GF-D8 (cell line): Measurements from ENCODE around the gene TAGLN3.
"Not testable (repeated sequence)": the region's sequence is repeated elsewhere in the genome, so short reads cannot be mapped to it uniquely, and the experiment has no call there.

Experiments
- DNase-seq: peaks from one replicate; lab custom pipeline; 2025; lab: John Stamatoyannopoulos, UW

The TAGLN3 gene

GRCh38 chr3:112010636-112011035 is 11.9 kb downstream of the TAGLN3 start:
- DNase-seq, result no peak

GRCh38 chr3:112011376-112011940 is 12.7 kb downstream of the TAGLN3 start:
- no peak for DNase-seq

GRCh38 chr3:112012205-112012992 is 13.7 kb downstream of the TAGLN3 start:
- no peak for DNase-seq

GRCh38 chr3:112013058-112013783 is 14.5 kb downstream of the TAGLN3 start:
- no peak for DNase-seq

- no peak for DNase-seq
These were observed 15.0 kb downstream of the TAGLN3 start for GRCh38 chr3:112013784-112014143.

GRCh38 chr3:112017091-112017490 is 18.4 kb downstream of the TAGLN3 start:
- DNase-seq, result no peak

GRCh38 chr3:112018712-112019111 is 20.0 kb downstream of the TAGLN3 start:
- no peak for DNase-seq

GRCh38 chr3:112019716-112020115 is 21.0 kb downstream of the TAGLN3 start:
- DNase-seq, result no peak

GRCh38 chr3:112020674-112021085 is 22.0 kb downstream of the TAGLN3 start:
- no peak for DNase-seq

- DNase-seq, result no peak
These were observed 28.4 kb downstream of the TAGLN3 start for GRCh38 chr3:112027142-112027541.

GRCh38 chr3:112027826-112028225 is 29.1 kb downstream of the TAGLN3 start:
- DNase-seq, result no peak

- no peak for DNase-seq
These were observed 32.2 kb downstream of the TAGLN3 start for GRCh38 chr3:112030901-112031300.

GRCh38 chr3:112032098-112032731 is 33.5 kb downstream of the TAGLN3 start:
- no peak for DNase-seq

GRCh38 chr3:112034436-112034835 is 35.7 kb downstream of the TAGLN3 start, which contains the start of gene TMPRSS7:
TSS of gene TMPRSS7 (plus strand) at chr3:112034736. CDS start at chr3:112034846, 110 bp downstream.
- DNase-seq, result no peak

GRCh38 chr3:112035241-112035640 is 36.5 kb downstream of the TAGLN3 start:
- DNase-seq, result no peak

GRCh38 chr3:112037194-112037593 is 38.5 kb downstream of the TAGLN3 start:
- not testable (repeated sequence) for DNase-seq

- DNase-seq, result no peak
These were observed 40.1 kb downstream of the TAGLN3 start for GRCh38 chr3:112038863-112039262.

GRCh38 chr3:112041321-112041720 is 42.6 kb downstream of the TAGLN3 start:
- DNase-seq, result no peak

GRCh38 chr3:112042842-112043280 is 44.1 kb downstream of the TAGLN3 start:
- DNase-seq, result no peak

GRCh38 chr3:112043621-112044201 is 45.0 kb downstream of the TAGLN3 start:
- peak; percentile 8 for DNase-seq

GRCh38 chr3:112046599-112046998 is 47.9 kb downstream of the TAGLN3 start:
- no peak for DNase-seq

GRCh38 chr3:112047264-112047663 is 48.5 kb downstream of the TAGLN3 start:
- no peak for DNase-seq
